Panc1 (cell line): ENCODE results near the gene UGT1A8. TPM values are rescaled to one million over a fixed set of nuclear protein-coding genes. Genes with fewer than 3 reads are reported as not detected.

Source experiments
- ATAC-seq: fragments of 200-7000 bp; cut with Tn5 transposase; 2 replicates; pipeline ENCODE4 v1.9.1; 2020; ENCODE audit warnings: mild to moderate bottlenecking, moderate library complexity
- BruUV-seq: library from RNA; stranded (reverse); fragments of 400-500 nt; replicated peaks from 2 replicates; lab custom pipeline; 2021; lab: Mats Ljungman, UMichigan
- CTCF ChIA-PET: fragments of 300-600 bp; sonication (Branson Sonifier 250); formaldehyde crosslinking; loops from one replicate; lab custom pipeline; 2022; ENCODE audit warnings: antibody characterized with exemption; lab: Charles Lee
- POLR2A ChIA-PET: fragments of 300-600 bp; sonication (Branson Sonifier 250); formaldehyde crosslinking; loops from one replicate; lab custom pipeline; 2022; ENCODE audit warnings: antibody characterized with exemption; lab: Charles Lee
- DNase-seq: peaks from one replicate; pipeline ENCODE4 v3.0.0-alpha.2; 2010; ENCODE audit warnings: low read depth, low spot score
- H3K27ac ChIP-seq: 2 replicates; pipeline ENCODE4 v1.5.1; 2011; ENCODE audit warnings: mild to moderate bottlenecking, low read length, inconsistent platforms
- H3K27me3 ChIP-seq: fragments of 200-500 bp; sonication (Bioruptor generic); 2 replicates; pipeline ENCODE4 v1.6.0; 2014; ENCODE audit warnings: low read length, inconsistent platforms; ENCODE audit not compliant: control insufficient read depth, insufficient read depth
- H3K36me3 ChIP-seq: fragments of 200-500 bp; sonication (Bioruptor generic); 2 replicates; pipeline ENCODE4 v1.5.1; 2014; ENCODE audit warnings: inconsistent platforms, mild to moderate bottlenecking, low read length, moderate library complexity; ENCODE audit not compliant: control insufficient read depth, insufficient read depth
- H3K4me1 ChIP-seq: 2 replicates; pipeline ENCODE4 v1.5.1; 2011; ENCODE audit warnings: inconsistent platforms, mild to moderate bottlenecking, low read length, moderate library complexity; ENCODE audit not compliant: control insufficient read depth, insufficient read depth
- H3K4me3 ChIP-seq, 2 experiments: 2 replicates each; pipeline ENCODE4 v1.5.1; 2011 to 2012; ENCODE audit warnings: low read depth in 2 of 2, low read length in 2 of 2, mild to moderate bottlenecking in 2 of 2, inconsistent platforms in 1 of 2, moderate library complexity in 1 of 2
- H3K9me3 ChIP-seq: fragments of 200-500 bp; sonication (Bioruptor generic); 2 replicates; pipeline ENCODE4 v1.5.1; 2014; ENCODE audit warnings: low read depth, mild to moderate bottlenecking, inconsistent platforms, low read length, moderate library complexity; ENCODE audit not compliant: control insufficient read depth, insufficient read depth
- CTCF ChIP-seq: fragments of 450-650 bp; IDR thresholded peaks from 2 replicates; pipeline ENCODE4 v1.5.1; 2017; ENCODE audit warnings: mild to moderate bottlenecking
- POLR2AphosphoS5 ChIP-seq: IDR thresholded peaks from 2 replicates; pipeline ENCODE4 v1.6.1; 2012; ENCODE audit warnings: mild to moderate bottlenecking, low read depth, low read length, moderate library complexity
- REST ChIP-seq, 2 experiments: IDR thresholded peaks; 2 replicates each; pipeline ENCODE4 v1.6.1; 2011 to 2012; ENCODE audit warnings: low read depth in 2 of 2, control low read depth in 1 of 2, low read length in 1 of 2, mild to moderate bottlenecking in 1 of 2, moderate library complexity in 1 of 2; ENCODE audit not compliant: insufficient read depth in 1 of 2
- SIN3A ChIP-seq: IDR thresholded peaks from 2 replicates; pipeline ENCODE4 v1.6.1; 2012; ENCODE audit warnings: low read depth, mild to moderate bottlenecking, low read length, moderate library complexity, borderline replicate concordance; ENCODE audit not compliant: insufficient read depth
- TCF7L2 ChIP-seq: IDR thresholded peaks from 2 replicates; pipeline ENCODE4 v1.6.1; 2011; ENCODE audit warnings: mild to moderate bottlenecking, low read depth, low read length, inconsistent platforms
- in situ Hi-C: cut with HindIII; loops from 2 replicates; pipeline ENCODE4 v1.10.0; 2016; ENCODE audit warnings: low sequenced_read_pairs, low pct_unique_long_range_greater_than_20kb
- intact Hi-C: fragments of 100-400 bp; cut with micrococcal nuclease; formaldehyde crosslinking; loops from one replicate; pipeline ENCODE4 v1.10.0; 2022; ENCODE audit not compliant: unreplicated experiment
- total RNA-seq: library from RNA; stranded (reverse); gene quantifications from one replicate; pipeline ENCODE4 v1.2.1, GENCODE V29; 2021; ENCODE audit not compliant: unreplicated experiment

Gene UGT1A8
- total RNA-seq, 1 experiment from 2014 or later: 0.15 TPM

DNA sequence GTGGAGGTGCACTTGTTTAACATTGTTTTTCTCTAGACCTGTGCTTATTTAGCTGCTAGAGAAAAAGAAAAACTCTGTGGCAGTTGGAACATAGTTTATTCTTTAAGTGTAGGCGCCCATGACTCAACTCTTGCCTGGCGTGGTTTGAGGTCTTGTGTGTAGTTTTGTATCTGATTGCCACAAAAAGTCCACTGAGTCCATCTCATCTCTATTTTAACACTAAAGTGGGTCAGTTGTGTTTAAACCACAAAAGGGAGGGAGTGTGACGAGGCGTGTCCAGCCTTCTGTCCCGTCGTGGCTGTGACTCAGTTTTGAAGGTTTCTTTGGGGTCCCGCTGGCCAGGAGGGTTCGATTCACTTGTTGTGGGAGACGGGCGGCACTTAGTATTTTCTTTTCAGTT lies 39.0 kb downstream of the UGT1A8 start:
- no peaks in the 10 kb centered on the region for H3K9me3 ChIP-seq
- DNase-seq (no peak), ATAC-seq (no peak)
- H3K4me1 ChIP-seq: no peaks in the 10 kb centered on the region
- CTCF ChIA-PET: no interaction called here
- peaks cover 4% of the 10 kb centered on the region for H3K27me3 ChIP-seq
- H3K36me3 ChIP-seq: no peaks in the 10 kb centered on the region
- BruUV-seq: no TSS peak
- in situ Hi-C loops (no loop called here), intact Hi-C loops (no loop called here)
- H3K4me3 ChIP-seq: no peak overlapping the region
- TF ChIP-seq TCF7L2 (no peak), SIN3A (no peak), CTCF (no peak)
- no peak overlapping the region for H3K27ac ChIP-seq
- POLR2A ChIA-PET: no interaction called here

DNA sequence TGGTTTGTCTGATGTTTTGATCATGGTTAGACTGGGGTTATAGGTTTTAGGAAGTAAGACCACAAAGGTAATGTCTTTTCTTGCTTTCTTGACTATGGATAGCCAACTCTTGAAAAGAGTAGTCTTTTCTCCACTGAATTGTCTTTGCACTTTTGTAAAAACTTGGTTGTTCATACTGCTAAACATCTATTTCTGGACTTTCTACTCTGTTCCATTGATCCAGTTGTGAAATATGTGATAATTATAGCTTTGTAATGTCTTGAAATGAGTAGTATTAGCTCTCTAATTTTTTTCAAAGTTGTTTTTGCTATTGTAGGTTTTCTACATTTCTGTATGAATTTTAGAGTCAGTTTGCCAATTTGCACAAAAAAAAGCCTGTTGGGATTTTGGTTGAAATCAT lies 41.2 kb downstream of the UGT1A8 start:
- in situ Hi-C loops: no loop called here
- POLR2A ChIA-PET: no interaction called here
- Histone ChIP-seq H3K27ac (no peak overlapping the region), H3K36me3 (no peaks in the 10 kb centered on the region), H3K27me3 (peaks cover 6% of the 10 kb centered on the region), H3K4me3 (no peak overlapping the region), H3K9me3 (no peaks in the 10 kb centered on the region), H3K4me1 (no peaks in the 10 kb centered on the region)
- BruUV-seq: no TSS peak
- no peak for TF ChIP-seq SIN3A
- TF ChIP-seq TCF7L2: no peak
- no peak for TF ChIP-seq POLR2AphosphoS5
- TF ChIP-seq CTCF: no peak
- TF ChIP-seq REST (IDR thresholded peaks at IDR 0.05; ENCODE audit: insufficient read depth in 1 of 2, low read depth in 2 of 2, low read length in 1 of 2): no peak
- CTCF ChIA-PET: no interaction called here
- ATAC-seq: no peak
- no peak for DNase-seq
- intact Hi-C loops: no loop called here
